Measurements from ENCODE around the gene POLR1C.

DNA sequence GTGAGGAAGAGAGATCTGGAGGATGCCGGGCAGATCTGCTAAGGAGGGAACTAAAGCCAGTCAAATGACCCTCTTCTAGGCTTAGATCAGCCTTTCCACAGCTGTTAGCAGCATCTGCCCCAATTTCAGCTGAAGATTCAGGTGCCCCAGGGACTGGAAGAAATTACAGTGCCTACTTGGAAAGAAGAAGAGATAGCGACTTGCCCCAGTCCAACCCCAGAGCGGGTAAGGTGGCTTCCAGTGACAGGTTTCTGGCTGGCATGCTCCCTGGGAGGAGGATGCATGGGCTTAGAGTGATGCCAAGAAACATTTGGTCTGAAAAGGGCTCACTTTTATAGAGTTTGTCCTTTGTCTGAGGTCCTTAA is 38.9 kb upstream of the POLR1C start:
- TF ChIP-seq, protein P1, sequence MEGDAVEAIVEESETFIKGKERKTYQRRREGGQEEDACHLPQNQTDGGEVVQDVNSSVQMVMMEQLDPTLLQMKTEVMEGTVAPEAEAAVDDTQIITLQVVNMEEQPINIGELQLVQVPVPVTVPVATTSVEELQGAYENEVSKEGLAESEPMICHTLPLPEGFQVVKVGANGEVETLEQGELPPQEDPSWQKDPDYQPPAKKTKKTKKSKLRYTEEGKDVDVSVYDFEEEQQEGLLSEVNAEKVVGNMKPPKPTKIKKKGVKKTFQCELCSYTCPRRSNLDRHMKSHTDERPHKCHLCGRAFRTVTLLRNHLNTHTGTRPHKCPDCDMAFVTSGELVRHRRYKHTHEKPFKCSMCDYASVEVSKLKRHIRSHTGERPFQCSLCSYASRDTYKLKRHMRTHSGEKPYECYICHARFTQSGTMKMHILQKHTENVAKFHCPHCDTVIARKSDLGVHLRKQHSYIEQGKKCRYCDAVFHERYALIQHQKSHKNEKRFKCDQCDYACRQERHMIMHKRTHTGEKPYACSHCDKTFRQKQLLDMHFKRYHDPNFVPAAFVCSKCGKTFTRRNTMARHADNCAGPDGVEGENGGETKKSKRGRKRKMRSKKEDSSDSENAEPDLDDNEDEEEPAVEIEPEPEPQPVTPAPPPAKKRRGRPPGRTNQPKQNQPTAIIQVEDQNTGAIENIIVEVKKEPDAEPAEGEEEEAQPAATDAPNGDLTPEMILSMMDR (IDR thresholded peaks at IDR 0.05; ENCODE audit: insufficient read depth, low read length, poor library complexity, severe bottlenecking) = no peak
- TF ChIP-seq EZH2phosphoT487 (conservative IDR thresholded peaks at IDR 0.05; ENCODE audit: low read length) = no peak
